Measurements from ENCODE around the gene CASP6.

The CASP6 gene

DNA sequence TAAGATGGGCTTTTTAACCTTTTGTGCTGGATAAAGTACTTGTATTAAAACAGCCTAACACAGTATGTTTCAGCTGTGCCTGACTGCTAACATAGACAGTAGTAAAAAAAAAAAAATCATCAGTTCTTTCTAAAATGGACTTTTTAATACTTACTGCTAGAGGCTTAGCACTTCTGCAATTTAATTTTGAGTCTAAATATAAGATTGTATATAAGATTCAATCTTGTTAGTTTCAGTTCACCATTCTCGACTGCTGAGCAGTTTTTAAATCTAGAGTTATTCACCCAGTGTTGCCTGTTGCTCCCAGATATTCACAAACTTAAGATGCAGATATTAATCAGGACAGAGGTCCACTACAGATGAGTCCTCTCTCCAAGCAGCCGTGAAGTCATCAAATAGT is 19.9 kb upstream of the CASP6 start:
- peaks cover 1 to 31% (median 5%) of the 10 kb centered on the region in 10 experiments; a peak in 16 of 20 replicates for H3K4me1 ChIP-seq
- H4K20me1 ChIP-seq: peaks cover 0 to 3% (median 0%) of the 10 kb centered on the region in 11 experiments; a peak in 2 of 22 replicates
- peak overlapping the region in 1 of 11 experiments; percentile 11; a peak in 1 of 22 replicates for H3K27ac ChIP-seq
- peak overlapping the region in 2 of 11 experiments; percentile 21 to 51; a peak in 2 of 22 replicates for H3K9ac ChIP-seq
- peak overlapping the region in 3 of 11 experiments; percentile 31 to 79 (median 63); a peak in 6 of 22 replicates for H3K4me2 ChIP-seq
- TF ChIP-seq Cebpa-rat (IDR thresholded peaks at IDR 0.05): no peak
- no peak overlapping the region for H3K4me3 ChIP-seq
- H3K36me3 ChIP-seq: peaks cover 0 to 11% (median 0%) of the 10 kb centered on the region in 11 experiments; a peak in 4 of 22 replicates
- H3K27me3 ChIP-seq: no peaks in the 10 kb centered on the region
- H3K9me3 ChIP-seq (replicated peaks in 1 of 11): 0 out of 22 replicates have a peak, but pooled peaks cover 0 to 7% (median 0%) of the 10 kb centered on the region in 11 experiments

DNA sequence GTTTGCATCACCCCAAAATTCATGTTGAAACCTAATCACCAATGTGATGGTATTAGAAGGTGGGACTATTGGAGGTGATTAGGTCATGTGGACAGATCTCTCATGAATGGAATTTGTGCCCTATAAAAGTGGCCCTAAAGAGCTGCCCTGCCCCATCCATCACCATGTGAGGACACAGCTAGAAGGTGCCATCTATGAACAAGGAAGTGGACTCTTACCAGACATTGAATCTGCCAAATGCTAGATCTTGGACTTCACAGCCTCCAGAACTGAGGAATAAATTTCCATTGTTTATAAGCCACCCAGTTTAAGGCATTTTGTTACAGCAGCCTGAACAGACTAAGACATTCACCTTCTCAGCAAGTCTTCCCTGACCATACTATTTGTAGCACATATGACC is 19.1 kb upstream of the CASP6 start:
- no peak overlapping the region for H3K4me3 ChIP-seq
- no peak overlapping the region for H3K27ac ChIP-seq
- H3K27me3 ChIP-seq: no peaks in the 10 kb centered on the region
- H4K20me1 ChIP-seq: no peaks in the 10 kb centered on the region; a peak in 1 of 22 replicates
- peaks cover 0 to 31% (median 0%) of the 10 kb centered on the region in 10 experiments; a peak in 6 of 20 replicates for H3K4me1 ChIP-seq
- 0 out of 22 replicates have a peak, but pooled peaks cover 0 to 7% (median 0%) of the 10 kb centered on the region in 11 experiments for H3K9me3 ChIP-seq (replicated peaks in 1 of 11)
- no peak overlapping the region for H3K9ac ChIP-seq
- H3K4me2 ChIP-seq: peak overlapping the region in 3 of 11 experiments; percentile 31 to 79 (median 63); a peak in 5 of 22 replicates
- peaks cover 0 to 15% (median 5%) of the 10 kb centered on the region in 11 experiments; a peak in 12 of 22 replicates for H3K36me3 ChIP-seq
- TF ChIP-seq Cebpa-rat (IDR thresholded peaks at IDR 0.05): no peak

DNA sequence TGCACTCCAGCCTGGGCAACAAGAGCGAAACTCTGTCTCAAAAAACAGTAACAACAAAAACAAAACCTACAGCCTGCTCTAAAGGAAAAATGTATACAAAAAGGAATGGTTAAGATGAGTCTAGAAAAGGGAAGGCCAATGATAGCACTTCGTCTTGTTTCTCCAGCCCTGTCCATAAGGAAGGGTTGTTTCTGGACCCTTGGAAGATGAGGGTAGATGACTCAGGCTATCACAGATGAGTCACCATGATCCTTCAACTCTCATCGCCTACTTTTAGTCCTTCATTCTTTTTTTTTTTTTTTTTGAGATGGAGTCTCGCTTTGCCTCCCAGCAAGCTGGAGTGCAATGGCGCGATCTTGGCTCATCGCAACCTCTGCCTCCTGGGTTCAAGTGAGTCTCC is 17.8 kb upstream of the CASP6 start:
- TF ChIP-seq Cebpa-rat (IDR thresholded peaks at IDR 0.05): no peak
- no peak overlapping the region for H3K9ac ChIP-seq
- no peaks in the 10 kb centered on the region for H3K27me3 ChIP-seq
- H3K36me3 ChIP-seq: peaks cover 10 to 28% (median 18%) of the 10 kb centered on the region in 11 experiments; a peak in 20 of 22 replicates
- H3K4me3 ChIP-seq: no peak overlapping the region
- H3K4me1 ChIP-seq: peaks cover 0 to 31% (median 0%) of the 10 kb centered on the region in 10 experiments; a peak in 6 of 20 replicates
- no peaks in the 10 kb centered on the region; a peak in 1 of 22 replicates for H4K20me1 ChIP-seq
- H3K9me3 ChIP-seq (replicated peaks in 1 of 11): 0 out of 22 replicates have a peak, but pooled peaks cover 0 to 7% (median 0%) of the 10 kb centered on the region in 11 experiments
- H3K4me2 ChIP-seq: no peak overlapping the region
- H3K27ac ChIP-seq: no peak overlapping the region

DNA sequence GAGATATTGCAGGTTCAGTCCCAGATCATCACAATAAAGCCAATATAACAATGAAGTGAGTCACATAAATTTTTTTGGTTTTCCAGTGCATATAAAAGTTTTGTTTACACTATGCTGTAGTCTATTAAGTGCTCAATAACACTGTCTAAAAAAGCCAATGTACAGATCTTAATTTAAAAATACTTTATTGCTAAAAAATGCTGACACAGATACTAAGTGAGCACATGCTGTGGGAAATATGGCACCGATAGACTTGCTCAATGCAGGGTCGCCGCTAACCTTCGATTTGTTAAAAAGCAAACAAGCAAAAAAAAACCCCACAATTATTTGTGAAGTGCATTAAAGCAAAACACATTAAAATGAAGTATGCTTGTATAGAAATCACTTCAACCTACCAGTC is 16.4 kb upstream of the CASP6 start:
- Histone ChIP-seq H3K27ac (no peak overlapping the region), H3K4me1 (peaks cover 0 to 28% (median 0%) of the 10 kb centered on the region in 10 experiments; a peak in 6 of 20 replicates), H3K9me3 (replicated peaks in 1 of 11) (0 out of 22 replicates have a peak, but pooled peaks cover 0 to 7% (median 0%) of the 10 kb centered on the region in 11 experiments), H3K9ac (no peak overlapping the region), H3K27me3 (no peaks in the 10 kb centered on the region), H3K4me3 (no peak overlapping the region), H3K36me3 (peaks cover 10 to 39% (median 24%) of the 10 kb centered on the region in 11 experiments; a peak in 20 of 22 replicates), H3K4me2 (no peak overlapping the region), H4K20me1 (no peaks in the 10 kb centered on the region)
- TF ChIP-seq Cebpa-rat (IDR thresholded peaks at IDR 0.05): no peak

DNA sequence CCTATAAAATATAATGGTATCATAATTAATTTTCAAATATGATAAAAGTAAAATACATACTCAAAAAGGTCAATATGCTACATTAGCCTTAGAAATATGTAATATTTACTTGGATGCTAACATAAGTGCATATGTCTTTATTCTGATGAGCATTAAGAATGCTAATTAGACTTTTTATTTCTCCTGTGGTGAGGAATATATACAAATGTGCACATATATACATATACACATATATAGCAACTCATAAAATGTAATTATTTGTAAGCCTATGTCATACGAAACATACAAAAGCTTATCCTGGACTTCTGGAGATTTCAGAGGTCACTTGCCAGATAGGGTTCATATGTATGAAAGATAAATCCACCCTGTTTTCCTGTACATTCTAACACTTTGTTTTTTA is 15.5 kb upstream of the CASP6 start:
- Histone ChIP-seq H4K20me1 (no peaks in the 10 kb centered on the region), H3K4me3 (no peak overlapping the region)

DNA sequence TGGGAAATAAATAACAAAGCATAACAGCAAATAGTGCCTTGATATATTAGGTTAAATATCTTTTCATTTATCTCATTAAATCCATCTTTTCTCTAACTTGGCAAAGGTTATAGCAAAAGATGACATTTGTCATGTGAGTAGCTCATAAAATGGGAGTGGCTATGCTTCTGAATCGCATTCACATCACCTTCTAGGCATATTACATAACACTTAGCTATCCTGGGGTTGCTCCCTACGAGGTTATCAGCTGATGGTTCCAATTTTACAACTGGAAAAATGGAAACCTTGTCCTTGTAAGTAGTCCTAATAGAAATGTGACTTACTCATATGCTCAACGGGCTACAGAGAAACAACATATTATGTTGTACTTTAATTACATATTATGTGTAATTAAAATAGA is 10.3 kb upstream of the CASP6 start:
- H3K36me3 ChIP-seq: peaks cover 23 to 74% (median 43%) of the 10 kb centered on the region in 11 experiments; a peak in 21 of 22 replicates

More for the DNA sequence above, 15.5 kb upstream of the CASP6 start:
- H3K27ac ChIP-seq: no peak overlapping the region
- no peak overlapping the region for H3K9ac ChIP-seq
- H3K4me1 ChIP-seq: peaks cover 0 to 19% (median 0%) of the 10 kb centered on the region in 10 experiments; a peak in 6 of 20 replicates
- H3K4me2 ChIP-seq: no peak overlapping the region
- no peaks in the 10 kb centered on the region for H3K27me3 ChIP-seq
- TF ChIP-seq Cebpa-rat (IDR thresholded peaks at IDR 0.05): no peak
- 0 out of 22 replicates have a peak, but pooled peaks cover 0 to 7% (median 0%) of the 10 kb centered on the region in 11 experiments for H3K9me3 ChIP-seq (replicated peaks in 1 of 11)
- peaks cover 10 to 47% (median 30%) of the 10 kb centered on the region in 11 experiments; a peak in 21 of 22 replicates for H3K36me3 ChIP-seq

DNA sequence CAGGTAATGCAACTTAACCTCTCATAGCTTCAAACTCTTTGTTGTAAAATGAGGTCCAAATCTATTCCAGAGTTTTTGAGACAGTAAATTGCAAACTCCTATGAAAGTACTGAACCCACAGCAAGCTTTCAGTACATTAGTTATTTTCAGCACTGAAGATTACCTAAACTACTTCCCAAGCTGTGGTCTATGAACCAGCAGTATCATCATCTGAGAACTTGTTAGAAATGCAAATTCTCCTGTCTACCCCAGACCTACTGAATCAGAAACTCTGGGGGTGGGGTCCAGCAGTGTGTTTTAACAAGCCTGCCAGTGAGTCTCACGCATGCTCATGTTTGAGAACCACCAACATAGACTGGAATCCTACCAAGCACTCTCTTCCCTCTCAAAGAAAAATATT is 5.7 kb upstream of the CASP6 start:
- TF ChIP-seq Cebpa-rat (IDR thresholded peaks at IDR 0.05): no peak
- Histone ChIP-seq H3K9ac (no peak overlapping the region), H4K20me1 (no peaks in the 10 kb centered on the region), H3K27me3 (no peaks in the 10 kb centered on the region), H3K4me3 (no peak overlapping the region), H3K27ac (no peak overlapping the region), H3K36me3 (peaks cover 12 to 36% (median 18%) of the 10 kb centered on the region in 11 experiments; a peak in 18 of 22 replicates), H3K4me2 (no peak overlapping the region), H3K4me1 (peaks cover under 1 to 7% (median 3%) of the 10 kb centered on the region in 10 experiments; a peak in 12 of 20 replicates), H3K9me3 (replicated peaks in 1 of 11) (no peaks in the 10 kb centered on the region)

More for the DNA sequence above, 10.3 kb upstream of the CASP6 start:
- H3K27me3 ChIP-seq: no peaks in the 10 kb centered on the region
- no peak overlapping the region for H3K9ac ChIP-seq
- H3K4me2 ChIP-seq: no peak overlapping the region
- no peak overlapping the region for H3K27ac ChIP-seq
- H3K4me1 ChIP-seq: no peaks in the 10 kb centered on the region
- H4K20me1 ChIP-seq: no peaks in the 10 kb centered on the region
- H3K9me3 ChIP-seq (replicated peaks in 1 of 11): no peaks in the 10 kb centered on the region
- no peak overlapping the region for H3K4me3 ChIP-seq
- no peak for TF ChIP-seq Cebpa-rat (IDR thresholded peaks at IDR 0.05)

DNA sequence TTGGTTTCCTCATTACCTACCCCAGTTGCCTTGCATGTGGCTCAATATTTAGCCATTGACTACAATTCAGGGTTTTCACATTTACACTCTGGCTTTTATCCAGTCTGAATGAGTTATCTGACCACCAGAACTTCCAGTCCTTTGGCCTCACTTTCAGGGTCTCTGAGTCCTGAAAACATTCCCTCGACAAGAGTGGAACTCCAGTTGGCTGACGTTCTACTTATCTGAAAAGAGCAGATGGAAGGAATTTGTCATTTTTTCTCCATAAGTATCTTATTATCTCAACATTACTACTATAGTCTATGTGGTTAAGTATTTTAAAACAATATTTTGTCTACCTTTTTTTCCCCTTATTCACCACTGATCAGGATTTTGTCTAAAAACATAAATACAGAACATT is 5.2 kb upstream of the CASP6 start:
- Histone ChIP-seq H4K20me1 (no peaks in the 10 kb centered on the region), H3K4me1 (peaks cover 6 to 11% (median 8%) of the 10 kb centered on the region in 10 experiments; a peak in 13 of 20 replicates), H3K36me3 (peaks cover 7 to 30% (median 15%) of the 10 kb centered on the region in 11 experiments; a peak in 18 of 22 replicates), H3K9ac (no peak overlapping the region), H3K27me3 (no peaks in the 10 kb centered on the region), H3K4me3 (no peak overlapping the region), H3K9me3 (replicated peaks in 1 of 11) (no peaks in the 10 kb centered on the region), H3K4me2 (no peak overlapping the region), H3K27ac (no peak overlapping the region)
- no peak for TF ChIP-seq Cebpa-rat (IDR thresholded peaks at IDR 0.05)

DNA sequence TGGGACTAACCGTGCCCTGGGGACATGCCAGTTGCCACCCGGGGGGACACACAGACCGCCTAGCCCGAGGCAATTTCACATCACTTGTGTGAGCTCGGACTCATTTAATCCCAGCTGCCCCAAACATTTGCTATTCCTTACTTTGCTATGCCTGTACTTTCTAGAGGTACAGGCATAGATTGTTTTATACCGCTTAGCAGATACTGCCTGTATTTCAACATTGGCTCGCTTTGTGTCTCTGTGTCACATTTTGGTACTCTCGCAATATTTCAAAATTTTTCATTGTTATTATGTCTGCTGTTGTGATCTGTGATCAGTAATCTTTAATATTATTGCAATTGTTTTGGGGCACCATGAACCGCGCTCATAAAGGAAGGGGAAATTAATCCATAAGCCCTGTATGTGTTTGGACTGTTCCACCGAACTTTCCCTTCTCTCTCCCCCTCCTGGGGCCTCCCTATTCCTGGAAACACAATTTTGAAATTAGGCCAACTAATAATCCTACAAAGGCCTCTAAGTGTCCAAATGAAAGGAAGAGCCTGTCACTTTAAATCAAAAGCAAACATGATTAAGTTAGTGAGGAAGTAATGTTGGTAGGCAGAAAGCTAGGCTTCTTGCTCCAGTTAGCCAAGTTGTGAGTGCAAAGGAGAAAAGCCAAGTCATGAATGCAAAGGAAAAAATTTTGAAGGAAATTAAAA is 568 bp upstream of the CASP6 start:
- peaks cover 0 to 6% (median 0%) of the 10 kb centered on the region in 11 experiments; a peak in 2 of 22 replicates for H4K20me1 ChIP-seq
- peak overlapping the region; percentile 72 to 92 (median 78) for H3K4me3 ChIP-seq
- H3K9me3 ChIP-seq (replicated peaks in 1 of 11): no peaks in the 10 kb centered on the region
- H3K36me3 ChIP-seq: peaks cover 0 to 13% (median 0%) of the 10 kb centered on the region in 11 experiments; a peak in 6 of 22 replicates
- no peak for TF ChIP-seq Cebpa-rat (IDR thresholded peaks at IDR 0.05)
- peaks cover 18 to 25% (median 23%) of the 10 kb centered on the region in 10 experiments for H3K4me1 ChIP-seq
- peak overlapping the region; percentile 77 to 88 (median 85) for H3K9ac ChIP-seq
- H3K4me2 ChIP-seq: peak overlapping the region; percentile 74 to 95 (median 89)
- no peaks in the 10 kb centered on the region for H3K27me3 ChIP-seq
- peak overlapping the region; percentile 48 to 86 (median 80); a peak in 19 of 22 replicates for H3K27ac ChIP-seq
